ENCODE measurements around the gene GIMAP8. TPM values are rescaled to one million over a fixed set of nuclear protein-coding genes. Genes with fewer than 3 reads are reported as not detected.

GIMAP8 gene
- total RNA-seq, 3 donors from 2014 or later = 7.2 to 11.5 (median 10.4) TPM

DNA sequence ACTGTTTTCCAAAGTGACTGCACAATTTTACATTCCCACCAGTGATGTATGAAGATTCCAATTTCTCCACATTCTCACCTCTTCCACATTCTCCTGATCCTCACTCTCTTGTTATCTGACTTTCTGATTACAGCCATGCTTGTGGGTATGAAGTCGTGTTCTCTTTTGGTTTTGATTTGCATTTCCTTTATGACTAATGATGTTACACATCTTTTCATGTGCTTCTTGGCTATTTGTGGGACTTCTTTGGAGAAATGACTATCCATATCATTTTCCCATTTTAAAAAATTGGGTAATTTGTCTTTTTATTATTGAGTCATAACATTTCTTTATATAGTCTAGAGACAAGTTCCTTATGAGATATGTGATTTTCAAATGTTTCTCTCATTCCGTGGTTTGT, 10.5 kb upstream of the GIMAP8 start:
- Histone ChIP-seq H3K36me3 (no peaks in the 10 kb centered on the region), H3K27ac (no peak overlapping the region), H3K4me1 (no peaks in the 10 kb centered on the region), H3K9me3 (peaks cover 11 to 16% of the 10 kb centered on the region in 2 donors), H3K4me3 (no peak overlapping the region), H3K27me3 (no peaks in the 10 kb centered on the region)
- intact Hi-C loops (cut with DNase I; ENCODE audit: low total_unique reads) = no loop called here
- TF ChIP-seq, protein P1, sequence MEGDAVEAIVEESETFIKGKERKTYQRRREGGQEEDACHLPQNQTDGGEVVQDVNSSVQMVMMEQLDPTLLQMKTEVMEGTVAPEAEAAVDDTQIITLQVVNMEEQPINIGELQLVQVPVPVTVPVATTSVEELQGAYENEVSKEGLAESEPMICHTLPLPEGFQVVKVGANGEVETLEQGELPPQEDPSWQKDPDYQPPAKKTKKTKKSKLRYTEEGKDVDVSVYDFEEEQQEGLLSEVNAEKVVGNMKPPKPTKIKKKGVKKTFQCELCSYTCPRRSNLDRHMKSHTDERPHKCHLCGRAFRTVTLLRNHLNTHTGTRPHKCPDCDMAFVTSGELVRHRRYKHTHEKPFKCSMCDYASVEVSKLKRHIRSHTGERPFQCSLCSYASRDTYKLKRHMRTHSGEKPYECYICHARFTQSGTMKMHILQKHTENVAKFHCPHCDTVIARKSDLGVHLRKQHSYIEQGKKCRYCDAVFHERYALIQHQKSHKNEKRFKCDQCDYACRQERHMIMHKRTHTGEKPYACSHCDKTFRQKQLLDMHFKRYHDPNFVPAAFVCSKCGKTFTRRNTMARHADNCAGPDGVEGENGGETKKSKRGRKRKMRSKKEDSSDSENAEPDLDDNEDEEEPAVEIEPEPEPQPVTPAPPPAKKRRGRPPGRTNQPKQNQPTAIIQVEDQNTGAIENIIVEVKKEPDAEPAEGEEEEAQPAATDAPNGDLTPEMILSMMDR (IDR thresholded peaks at IDR 0.05) = no peak
- no peak for TF ChIP-seq POLR2AphosphoS5 (IDR thresholded peaks at IDR 0.05)
- no peak for TF ChIP-seq POLR2A (IDR thresholded peaks at IDR 0.05)
- DNase-seq (ENCODE audit: low spot score in 2 of 2) = no peak

DNA sequence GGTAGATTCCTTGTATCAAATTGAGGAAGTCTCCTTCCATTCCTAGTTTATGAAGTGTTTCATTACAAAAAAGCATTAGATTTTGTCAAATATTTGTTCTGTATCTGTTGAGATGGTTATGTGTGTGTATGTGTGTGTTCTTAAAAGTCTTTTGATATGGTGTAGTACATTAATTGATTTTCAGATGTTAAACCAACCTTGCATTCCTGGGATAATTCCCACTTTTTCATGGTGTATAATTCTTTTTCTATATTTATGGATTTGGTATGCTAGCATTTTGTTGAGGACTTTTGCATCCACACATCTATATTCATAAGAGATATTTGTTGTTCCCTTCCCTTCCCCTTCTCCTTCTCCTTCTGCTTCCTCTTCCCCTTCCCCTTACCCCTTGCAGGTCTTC, 8.9 kb upstream of the GIMAP8 start:
- Histone ChIP-seq H3K4me3 (no peak overlapping the region), H3K4me1 (no peaks in the 10 kb centered on the region), H3K27me3 (no peaks in the 10 kb centered on the region), H3K36me3 (no peaks in the 10 kb centered on the region), H3K27ac (no peak overlapping the region), H3K9me3 (peaks cover 11 to 16% of the 10 kb centered on the region in 2 donors)
- intact Hi-C loops (cut with DNase I; ENCODE audit: low total_unique reads) = no loop called here
- no peak for DNase-seq (ENCODE audit: low spot score in 2 of 2)
- TF ChIP-seq POLR2AphosphoS5 (IDR thresholded peaks at IDR 0.05) = no peak
- TF ChIP-seq POLR2A (IDR thresholded peaks at IDR 0.05) = no peak
- TF ChIP-seq, protein P1 (IDR thresholded peaks at IDR 0.05) = no peak

GRCh38 chr7:150442811-150443210, 7.6 kb upstream of the GIMAP8 start:
- Histone ChIP-seq H3K4me1 (no peaks in the 10 kb centered on the region), H3K27ac (no peak overlapping the region), H3K4me3 (no peak overlapping the region), H3K27me3 (no peaks in the 10 kb centered on the region), H3K36me3 (no peaks in the 10 kb centered on the region), H3K9me3 (peaks cover 11 to 16% of the 10 kb centered on the region in 2 donors)
- TF ChIP-seq, protein P1 (IDR thresholded peaks at IDR 0.05) = no peak
- TF ChIP-seq POLR2A (IDR thresholded peaks at IDR 0.05) = no peak
- no peak for TF ChIP-seq POLR2AphosphoS5 (IDR thresholded peaks at IDR 0.05)
- DNase-seq (ENCODE audit: low spot score in 2 of 2) = no peak
- intact Hi-C loops (cut with DNase I; ENCODE audit: low total_unique reads) = no loop called here

GRCh38 chr7:150443793-150444540, 6.5 kb upstream of the GIMAP8 start:
- no peaks in the 10 kb centered on the region for H3K36me3 ChIP-seq
- H3K27ac ChIP-seq = no peak overlapping the region
- H3K4me3 ChIP-seq = no peak overlapping the region
- intact Hi-C loops (cut with DNase I; ENCODE audit: low total_unique reads) = no loop called here
- H3K27me3 ChIP-seq = no peaks in the 10 kb centered on the region
- no peaks in the 10 kb centered on the region for H3K4me1 ChIP-seq
- DNase-seq (ENCODE audit: low spot score in 2 of 2) = no peak
- H3K9me3 ChIP-seq = peaks cover 11 to 16% of the 10 kb centered on the region in 2 donors
- TF ChIP-seq, protein P1 (IDR thresholded peaks at IDR 0.05) = no peak
- no peak for TF ChIP-seq POLR2AphosphoS5 (IDR thresholded peaks at IDR 0.05)
- no peak for TF ChIP-seq POLR2A (IDR thresholded peaks at IDR 0.05)

DNA sequence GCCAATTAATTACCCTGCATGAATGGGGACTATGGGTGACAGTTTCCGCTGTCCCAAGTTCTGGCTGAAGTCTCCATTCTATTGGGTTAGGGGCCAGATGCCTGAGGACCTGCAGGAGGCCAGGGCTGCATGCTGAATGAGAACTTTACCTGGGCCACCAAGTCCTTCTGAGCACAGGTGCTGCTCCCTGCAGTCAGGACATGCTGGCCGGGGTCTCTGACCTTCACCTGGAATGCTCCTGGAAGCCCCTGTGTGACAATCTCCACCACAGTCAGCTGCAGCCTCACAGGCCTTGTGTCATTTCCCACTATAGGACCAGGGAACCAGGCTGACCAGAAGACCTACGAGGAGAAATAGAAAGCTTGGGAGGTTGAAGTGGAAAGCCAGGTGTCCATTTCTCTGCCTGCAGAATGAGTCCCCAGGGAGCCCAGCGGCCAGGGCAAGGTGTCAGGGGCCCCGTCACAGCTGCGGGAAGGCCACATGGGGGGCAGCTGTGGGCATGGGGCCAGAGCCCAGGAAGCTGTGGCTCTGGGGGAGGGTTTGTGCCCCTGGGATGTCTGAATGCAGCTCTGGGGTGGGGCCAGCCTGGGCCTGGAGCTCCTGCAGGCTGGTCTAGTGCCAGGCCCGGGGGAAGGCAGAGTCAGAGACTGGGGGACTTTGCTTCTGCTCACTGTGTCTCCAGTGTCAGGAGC, 5.6 kb upstream of the GIMAP8 start:
- no peaks in the 10 kb centered on the region for H3K4me1 ChIP-seq
- TF ChIP-seq POLR2AphosphoS5 (IDR thresholded peaks at IDR 0.05) (no peak), POLR2A (IDR thresholded peaks at IDR 0.05) (no peak)
- TF ChIP-seq, protein P1 (IDR thresholded peaks at IDR 0.05) = no peak
- H3K4me3 ChIP-seq = no peak overlapping the region
- intact Hi-C loops (cut with DNase I; ENCODE audit: low total_unique reads) = no loop called here
- H3K27ac ChIP-seq = no peak overlapping the region
- no peaks in the 10 kb centered on the region for H3K27me3 ChIP-seq
- no peak for DNase-seq (ENCODE audit: low spot score in 2 of 2)
- no peaks in the 10 kb centered on the region for H3K36me3 ChIP-seq
- peaks cover 11 to 16% of the 10 kb centered on the region in 2 donors for H3K9me3 ChIP-seq
